Epithelial cell of umbilical artery (primary cell): ENCODE data around the gene TCF7L1. TPM values are rescaled to one million over a fixed set of nuclear protein-coding genes. Genes with fewer than 3 reads are reported as not detected.

ENCODE experiments used
- total RNA-seq: library from RNA; depleted of rRNA; stranded (reverse); fragments of >200 nt; gene quantifications from 2 replicates; pipeline ENCODE4 v1.2.3, GENCODE V29; 2014

The TCF7L1 gene
- 2.3 and 2.4 TPM in 2 replicates for total RNA-seq

GRCh38 chr2:85132834-85133637, at the start of gene TCF7L1:
TSS of gene TCF7L1 (plus strand) at chr2:85133392. CDS start at chr2:85133685, 293 bp downstream.

GRCh38 chr2:85327822-85328617, 194.8 kb downstream of the TCF7L1 start, which contains the start of gene TGOLN2:
TSS of gene TGOLN2 (minus strand) at chr2:85327989. CDS start at chr2:85327962, 27 bp downstream.

GRCh38 chr2:85354286-85355072, 221.3 kb downstream of the TCF7L1 start, which contains the start of the genes ELMOD3 and RETSAT:
TSS of gene ELMOD3 (plus strand) at chr2:85354769. CDS start at chr2:85357199, 2,430 bp downstream.
TSS of gene RETSAT (minus strand) at chr2:85354528. CDS start at chr2:85354507, 21 bp downstream.

Other genes with a start within 250 kb of the TCF7L1 start
- 10,619 and 10,627 TPM in 2 replicates for gene TMSB10, start 227.7 kb upstream of the TCF7L1 start, total RNA-seq
- 51.6 and 53.5 TPM in 2 replicates for gene KCMF1, start 162.2 kb upstream of the TCF7L1 start, total RNA-seq
- gene TGOLN2, start 194.6 kb downstream of the TCF7L1 start, total RNA-seq = 95.2 and 110 TPM in 2 replicates
- 43.6 and 54.6 TPM in 2 replicates for gene RETSAT, start 221.1 kb downstream of the TCF7L1 start, total RNA-seq
- 10.7 and 14.3 TPM in 2 replicates for gene ELMOD3, start 221.4 kb downstream of the TCF7L1 start, total RNA-seq